IPS DF 6.9 (cell line): Measurements from ENCODE around the gene ACTR2.

Experiments
- DNase-seq: peaks from one replicate; pipeline ENCODE4 v3.0.0-alpha.2; 2013; ENCODE audit warnings: low read depth, low spot score
- H3K27ac ChIP-seq: one replicate; pipeline ENCODE4 v1.5.1; 2013; ENCODE audit warnings: low read length, control low read depth
- H3K27me3 ChIP-seq: 2 replicates; pipeline ENCODE4 v1.6.1; 2013; ENCODE audit warnings: mild to moderate bottlenecking, low read length; ENCODE audit not compliant: control insufficient read depth, insufficient read depth
- H3K36me3 ChIP-seq: 2 replicates; pipeline ENCODE4 v1.6.1; 2013; ENCODE audit warnings: low read length; ENCODE audit not compliant: control insufficient read depth, insufficient read depth
- H3K4me1 ChIP-seq: 2 replicates; pipeline ENCODE4 v1.6.1; 2013; ENCODE audit warnings: low read length; ENCODE audit not compliant: control insufficient read depth, insufficient read depth
- H3K4me3 ChIP-seq: 2 replicates; pipeline ENCODE4 v1.5.1; 2013; ENCODE audit warnings: mild to moderate bottlenecking, low read length
- H3K9me3 ChIP-seq: 2 replicates; pipeline ENCODE4 v1.6.1; 2013; ENCODE audit warnings: low read length, inconsistent platforms; ENCODE audit not compliant: control insufficient read depth, insufficient read depth
- WGBS: extraction: QIAGEN DNeasy Blood & Tissue Kit; methylation state at CpG from one replicate; pipeline ENCODE4 v1.1.7; 2013; ENCODE audit warnings: mixed read lengths, missing lambda C conversion rate; ENCODE audit not compliant: insufficient read length, insufficient coverage; 5-methylcytosine and 5-hydroxymethylcytosine counted together

ACTR2 gene

GRCh38 chr2:65320042-65320725, 92.6 kb downstream of the ACTR2 start:
- no peaks in the 10 kb centered on the region for H3K27me3 ChIP-seq
- no peaks in the 10 kb centered on the region for H3K4me1 ChIP-seq
- no peaks in the 10 kb centered on the region for H3K9me3 ChIP-seq
- no CpG with 5 or more reads among the region's 9 CpGs for WGBS
- no peak overlapping the region for H3K27ac ChIP-seq
- DNase-seq, result no peak
- H3K36me3 ChIP-seq, result no peaks in the 10 kb centered on the region
- no peak overlapping the region for H3K4me3 ChIP-seq
